ENCODE measurements around the gene GTPBP2. TPM values are rescaled to one million over a fixed set of nuclear protein-coding genes. Genes with fewer than 3 reads are reported as not detected.

The GTPBP2 gene
- total and polyA plus RNA-seq, 2 of the 8 experiments (the other 6 are each of a cell fraction or from before 2014, with no cell fraction given): 58.3 to 86.1 TPM

- Histone ChIP-seq H2AFZ (ENCODE audit: low read length) (no peak overlapping the region), H3K4me1 (replicated peaks in 1 of 4; ENCODE audit: control insufficient read depth in 3 of 4, insufficient read depth in 4 of 4, low read length in 3 of 4) (peaks cover 0 to 8% (median 3%) of the 10 kb centered on the region in 4 experiments; a peak in 6 of 7 replicates), H3K9me3 (ENCODE audit: insufficient read depth in 2 of 2, low read depth in 1 of 2, low read length in 1 of 2) (no peaks in the 10 kb centered on the region), H4K5ac (ENCODE audit: insufficient read length, low read depth, low read length) (no peak overlapping the region), H3K9ac (replicated peaks in 1 of 4; ENCODE audit: extremely low read depth in 1 of 4, low read depth in 3 of 4, low read length in 3 of 4) (no peak overlapping the region), H3K14ac (ENCODE audit: insufficient read length) (no peak overlapping the region), H2BK5ac (ENCODE audit: low read depth, low read length) (no peak overlapping the region), H3K23ac (ENCODE audit: insufficient read length) (no peak overlapping the region), H3K79me1 (ENCODE audit: low read depth, low read length) (no peaks in the 10 kb centered on the region), H2BK120ac (replicated peaks; ENCODE audit: low read depth, low read length) (no peak overlapping the region), H3K56ac (replicated peaks; ENCODE audit: insufficient read length, low read depth, low read length) (no peak overlapping the region), H2BK20ac (ENCODE audit: low read length) (no peak overlapping the region), H2BK15ac (ENCODE audit: low read length) (no peak overlapping the region), H4K8ac (ENCODE audit: extremely low read depth, insufficient read depth, low read length) (no peak overlapping the region), H2BK12ac (ENCODE audit: low read depth, low read length) (no peak overlapping the region), H3K27ac (ENCODE audit: low read depth, low read length) (no peak overlapping the region), H4K91ac (replicated peaks; ENCODE audit: insufficient read length, low read length) (no peak overlapping the region), H3K4me3 (ENCODE audit: extremely low read depth in 1 of 4, insufficient read depth in 2 of 4, low read depth in 3 of 4, low read length in 4 of 4) (no peak overlapping the region), H2AK5ac (ENCODE audit: low read depth, low read length) (no peak overlapping the region), H3K23me2 (ENCODE audit: low read depth, low read length) (no peaks in the 10 kb centered on the region), H3K18ac (ENCODE audit: extremely low read depth, low read length) (no peak overlapping the region), H3K27me3 (replicated peaks in 1 of 4; ENCODE audit: control insufficient read depth in 3 of 4, extremely low read depth in 1 of 4, insufficient read depth in 3 of 4, low read length in 3 of 4) (no peaks in the 10 kb centered on the region), H3K4me2 (ENCODE audit: insufficient read depth in 1 of 2, low read depth in 2 of 2, low read length in 2 of 2) (no peak overlapping the region), H4K20me1 (replicated peaks in 1 of 2; ENCODE audit: control insufficient read depth in 1 of 2, insufficient read depth in 2 of 2, low read length in 2 of 2) (peaks cover 0 to 8% of the 10 kb centered on the region in 2 experiments), H3K36me3 (ENCODE audit: control insufficient read depth in 2 of 4, insufficient read depth in 4 of 4, low read length in 3 of 4) (peaks cover 36 to 71% (median 45%) of the 10 kb centered on the region in 4 experiments), H3K4ac (replicated peaks; ENCODE audit: insufficient read length, low read depth, low read length) (no peak overlapping the region), H3K79me2 (ENCODE audit: control insufficient read depth in 1 of 2, insufficient read depth in 2 of 2, low read length in 2 of 2) (no peaks in the 10 kb centered on the region)
- no peak for FAIRE-seq
- 87% methylated on average over 2 of the region's 2 CpGs; no CpG with 5 or more reads in 1 of the 2 experiments for WGBS, 2 experiments (ENCODE audit: extremely low coverage in 1 of 2, insufficient coverage in 1 of 2, insufficient read length in 1 of 2, insufficient replicate concordance in 2 of 2, low coverage in 1 of 2, low lambda C conversion rate in 2 of 2, missing lambda C conversion rate in 1 of 2)
- ChIA-PET CTCF (ENCODE audit: partially characterized antibody) (interaction anchor here (1.1 to 1.5 kb wide), 2 partner anchors 94 to 110 kb away, joined by 3 read pairs; no protein-coding TSS in a partner anchor), POLR2A (ENCODE audit: partially characterized antibody) (interaction anchor here (0.7 to 10.0 kb wide), 2 partner anchors 12 to 45 kb away, joined by 3 to 85 read pairs; partner anchors contain the start of genes GTPBP2 and MRPS18A)
- no peak for DNase-seq (ENCODE audit: low read depth in 1 of 2, low spot score in 2 of 2)
- TF ChIP-seq POLR2A (IDR thresholded peaks at IDR 0.05; ENCODE audit: control extremely low read depth in 1 of 2, low read depth in 2 of 2, low read length in 2 of 2) (0 out of 3 replicates have a peak, but pooled peaks of 1 of the 2 experiments have one; percentile 8), ZNF274 (IDR thresholded peaks at IDR 0.05; ENCODE audit: borderline replicate concordance, extremely low read depth, low read length) (no peak)
These were observed 45.2 kb upstream of the GTPBP2 start for GRCh38 chr6:43674291-43674690.
